Measurements from ENCODE around the gene DIPK1B. TPM values are rescaled to one million over a fixed set of nuclear protein-coding genes. Genes with fewer than 3 reads are reported as not detected.

Gene DIPK1B
- total RNA-seq, 1 donor from 2014 or later = 17.1 TPM

DNA sequence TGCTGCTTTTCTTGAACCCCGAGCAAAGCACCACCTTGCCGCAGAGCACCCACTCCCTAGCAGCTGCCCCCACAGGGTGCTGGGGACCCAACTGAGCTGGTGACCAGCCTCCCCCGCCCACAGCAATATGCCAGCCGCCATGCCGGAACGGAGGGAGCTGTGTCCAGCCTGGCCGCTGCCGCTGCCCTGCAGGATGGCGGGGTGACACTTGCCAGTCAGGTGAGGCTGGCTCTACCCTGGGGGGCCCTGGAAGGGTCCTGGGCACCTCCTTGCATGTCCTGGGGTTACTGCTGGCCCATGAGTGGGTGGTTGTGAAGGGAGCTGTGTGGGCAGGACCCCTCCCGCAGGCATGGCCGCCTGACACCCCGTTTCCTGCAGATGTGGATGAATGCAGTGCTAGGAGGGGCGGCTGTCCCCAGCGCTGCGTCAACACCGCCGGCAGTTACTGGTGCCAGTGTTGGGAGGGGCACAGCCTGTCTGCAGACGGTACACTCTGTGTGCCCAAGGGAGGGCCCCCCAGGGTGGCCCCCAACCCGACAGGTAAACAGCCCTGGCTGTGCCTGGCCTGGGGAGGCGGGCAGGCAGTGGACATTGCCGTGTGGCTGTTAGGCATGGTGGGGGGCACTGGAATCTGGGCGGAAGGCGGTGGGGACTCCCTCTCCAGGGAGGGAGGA lies 42.4 kb upstream of the DIPK1B start:
- TF ChIP-seq CTCF (IDR thresholded peaks at IDR 0.05; ENCODE audit: insufficient read depth, low read length, poor library complexity, severe bottlenecking) = no peak
- Histone ChIP-seq H3K4me3 (ENCODE audit: low read depth, low read length) (no peak overlapping the region), H3K36me3 (ENCODE audit: control insufficient read depth, insufficient read depth, low read length) (no peaks in the 10 kb centered on the region), H3K27me3 (ENCODE audit: control insufficient read depth, insufficient read depth, low read length) (peaks cover 23% of the 10 kb centered on the region)
- no peak for DNase-seq (ENCODE audit: low read depth)

- H3K4me3 ChIP-seq (ENCODE audit: low read depth, low read length) = no peak overlapping the region
- no peaks in the 10 kb centered on the region for H3K36me3 ChIP-seq (ENCODE audit: control insufficient read depth, insufficient read depth, low read length)
- no peak for DNase-seq (ENCODE audit: low read depth)
- TF ChIP-seq CTCF (IDR thresholded peaks at IDR 0.05; ENCODE audit: insufficient read depth, low read length, poor library complexity, severe bottlenecking) = no peak
- peaks cover 19% of the 10 kb centered on the region for H3K27me3 ChIP-seq (ENCODE audit: control insufficient read depth, insufficient read depth, low read length)
Measured at GRCh38 chr9:136670576-136671253, 41.7 kb upstream of the DIPK1B start.

GRCh38 chr9:136671254-136671614 lies 41.1 kb upstream of the DIPK1B start:
- DNase-seq (ENCODE audit: low read depth) = no peak
- H3K27me3 ChIP-seq (ENCODE audit: control insufficient read depth, insufficient read depth, low read length) = peaks cover 19% of the 10 kb centered on the region
- no peaks in the 10 kb centered on the region for H3K36me3 ChIP-seq (ENCODE audit: control insufficient read depth, insufficient read depth, low read length)
- no peak for TF ChIP-seq CTCF (IDR thresholded peaks at IDR 0.05; ENCODE audit: insufficient read depth, low read length, poor library complexity, severe bottlenecking)
- H3K4me3 ChIP-seq (ENCODE audit: low read depth, low read length) = no peak overlapping the region

- no peak for DNase-seq (ENCODE audit: low read depth)
- Histone ChIP-seq H3K27me3 (ENCODE audit: control insufficient read depth, insufficient read depth, low read length) (peaks cover 14% of the 10 kb centered on the region), H3K4me3 (ENCODE audit: low read depth, low read length) (no peak overlapping the region), H3K36me3 (ENCODE audit: control insufficient read depth, insufficient read depth, low read length) (no peaks in the 10 kb centered on the region)
- peak; percentile 95 for TF ChIP-seq CTCF (IDR thresholded peaks at IDR 0.05; ENCODE audit: insufficient read depth, low read length, poor library complexity, severe bottlenecking)
Measured at GRCh38 chr9:136671646-136672430, 40.5 kb upstream of the DIPK1B start.

DNA sequence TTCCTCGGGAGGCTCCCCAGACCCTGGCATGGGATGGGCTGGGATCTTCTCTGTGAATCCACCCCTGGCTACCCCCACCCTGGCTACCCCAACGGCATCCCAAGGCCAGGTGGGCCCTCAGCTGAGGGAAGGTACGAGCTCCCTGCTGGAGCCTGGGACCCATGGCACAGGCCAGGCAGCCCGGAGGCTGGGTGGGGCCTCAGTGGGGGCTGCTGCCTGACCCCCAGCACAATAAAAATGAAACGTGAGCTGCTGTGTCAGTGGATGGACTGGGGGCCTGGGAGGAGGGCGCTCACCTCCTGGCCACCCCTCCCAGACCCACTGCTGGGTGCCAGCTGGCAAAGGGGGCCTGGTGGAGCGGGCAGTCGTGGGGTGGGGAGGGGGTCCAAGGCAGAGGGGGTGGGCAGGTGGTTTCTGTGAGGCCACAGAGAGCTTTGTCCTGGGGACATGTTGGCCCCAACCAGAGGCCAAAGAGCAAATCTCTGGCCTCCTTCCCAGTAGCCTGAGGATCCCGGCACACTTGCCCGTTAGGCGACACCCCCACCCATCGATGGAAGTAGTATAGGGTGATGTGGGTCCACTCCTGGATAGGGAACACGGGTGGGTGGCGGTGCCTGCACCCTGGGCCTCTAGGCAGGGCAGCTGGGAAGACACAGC lies 39.8 kb upstream of the DIPK1B start:
- Histone ChIP-seq H3K36me3 (ENCODE audit: control insufficient read depth, insufficient read depth, low read length) (peaks cover 1% of the 10 kb centered on the region), H3K4me3 (ENCODE audit: low read depth, low read length) (no peak overlapping the region), H3K27me3 (ENCODE audit: control insufficient read depth, insufficient read depth, low read length) (peaks cover 10% of the 10 kb centered on the region)
- TF ChIP-seq CTCF (IDR thresholded peaks at IDR 0.05; ENCODE audit: insufficient read depth, low read length, poor library complexity, severe bottlenecking) = no peak
- DNase-seq (ENCODE audit: low read depth) = no peak
